Stimulated activated naive CD4-positive, alpha-beta T cell (primary cell): ENCODE results near the gene MPHOSPH9.
A peak's percentile ranks its signal among the peaks of the same experiment; 100 is the strongest.

Experiments used
- DNase-seq, 6 experiments: peaks; one replicate each; lab custom pipeline; 2025; lab: John Stamatoyannopoulos, UW

Gene MPHOSPH9

DNA sequence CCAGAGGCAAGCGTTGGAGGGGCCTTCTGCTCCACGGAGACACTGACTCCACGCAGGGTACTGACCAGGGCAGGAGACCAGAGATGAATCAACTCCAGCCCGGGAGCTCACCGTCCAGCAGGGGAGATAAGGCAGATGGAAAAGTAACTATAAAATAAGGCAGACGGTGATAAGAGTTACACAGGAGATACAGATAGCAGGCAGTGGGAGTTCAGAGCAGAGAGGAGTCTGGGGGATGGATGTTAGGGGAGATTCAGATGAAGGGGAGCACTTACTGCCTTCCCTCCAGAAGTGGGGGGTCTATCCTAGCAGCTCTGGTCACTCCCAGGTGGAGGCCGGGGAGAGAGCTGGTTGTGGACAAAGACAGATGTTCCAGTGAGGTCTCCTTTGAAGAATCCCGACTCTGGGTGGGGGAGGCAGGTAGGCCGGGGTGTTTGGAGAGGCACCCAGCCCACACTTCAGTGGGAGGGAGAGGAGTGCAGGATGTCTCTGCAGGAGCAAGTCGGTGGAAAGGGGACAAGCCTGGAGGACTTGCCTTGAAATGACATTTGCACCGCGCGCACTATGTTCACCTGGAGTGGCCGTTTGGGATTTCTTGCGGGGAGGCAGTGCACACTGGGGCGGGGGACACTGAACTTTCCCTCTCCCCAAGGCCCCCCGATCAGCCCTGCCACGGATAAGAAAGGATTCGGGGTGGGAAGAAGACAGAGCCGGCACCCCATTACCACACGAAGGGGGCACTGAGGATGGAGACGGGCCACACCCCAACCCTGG, 83.3 kb downstream of the MPHOSPH9 start:
- no peak for DNase-seq

DNA sequence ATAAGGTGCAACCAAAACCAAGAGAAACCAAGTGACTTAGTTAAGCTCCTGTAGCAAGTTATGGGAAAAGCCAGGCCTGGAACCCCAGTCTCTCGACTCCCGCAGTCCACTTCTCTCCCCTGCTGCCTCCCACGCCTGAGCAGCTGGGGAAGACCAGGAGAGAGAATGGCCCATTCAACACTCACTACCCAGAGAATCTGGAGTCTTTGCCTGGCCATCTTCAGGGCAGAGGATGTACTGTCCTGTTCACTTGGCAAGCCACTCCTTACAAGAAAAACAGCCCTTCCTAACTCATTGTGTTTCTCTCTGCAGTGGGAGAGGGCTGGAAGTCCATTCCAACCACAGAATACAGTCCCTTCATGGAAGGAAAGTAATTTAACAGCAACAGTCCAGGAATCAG, 83.9 kb downstream of the MPHOSPH9 start:
- DNase-seq = no peak

DNA sequence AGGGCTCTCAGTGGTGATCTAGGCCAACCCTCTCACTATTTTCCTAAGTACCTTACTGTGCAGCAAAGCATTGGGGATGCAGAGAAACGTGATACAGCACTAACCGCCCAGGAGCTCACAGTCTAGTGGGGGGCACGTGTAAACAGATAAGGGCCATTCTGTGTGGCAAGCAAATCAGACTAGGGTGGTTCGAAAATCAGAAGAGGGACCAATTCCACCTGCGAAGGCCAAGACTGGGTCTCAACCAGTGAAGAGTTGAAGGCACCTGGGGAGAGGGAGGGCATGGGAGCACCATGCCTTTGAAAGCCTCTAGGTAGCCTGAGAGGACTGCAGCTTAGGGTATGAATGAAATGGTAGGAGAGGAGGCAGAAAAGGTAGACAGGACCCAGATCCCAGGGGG, 84.3 kb downstream of the MPHOSPH9 start:
- no peak for DNase-seq

DNA sequence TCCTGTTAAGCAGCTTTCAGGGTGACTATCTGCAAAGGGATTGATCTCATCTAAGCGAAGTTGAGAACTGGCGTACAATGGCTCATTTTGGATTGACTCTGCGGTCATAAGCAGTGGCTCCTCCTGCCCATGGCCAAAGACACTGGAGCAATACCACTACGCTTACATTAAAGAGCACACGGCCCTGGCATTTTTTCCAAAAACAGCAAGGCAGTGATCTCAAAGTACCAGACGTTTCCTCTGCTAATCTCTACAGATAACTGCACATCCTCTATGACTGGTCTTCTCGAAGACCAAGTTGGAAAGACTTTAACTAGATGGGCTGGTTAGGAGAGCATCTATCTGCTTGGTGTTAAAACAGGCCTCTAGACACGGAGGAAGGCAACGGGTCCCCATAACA, 84.7 kb downstream of the MPHOSPH9 start:
- no peak for DNase-seq

DNA sequence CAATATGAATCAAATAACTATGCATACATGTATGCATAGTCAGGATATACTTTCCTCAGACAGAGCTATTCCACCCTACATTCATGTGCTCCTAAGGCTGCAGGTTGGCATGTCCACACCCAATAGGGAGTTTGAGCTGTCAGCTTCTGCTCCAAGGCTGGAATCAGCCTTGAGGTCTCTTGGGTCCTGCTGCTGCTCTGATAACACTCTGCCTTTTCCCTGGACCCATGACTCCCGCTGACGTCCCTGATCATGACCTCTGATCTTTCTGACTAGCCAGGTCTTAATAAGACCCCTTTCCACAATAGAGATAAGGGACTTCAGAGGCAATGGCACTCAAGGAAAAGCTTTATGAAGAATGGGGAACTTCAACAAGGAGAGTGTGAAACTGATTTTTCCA, 87.7 kb downstream of the MPHOSPH9 start:
- DNase-seq = no peak

DNA sequence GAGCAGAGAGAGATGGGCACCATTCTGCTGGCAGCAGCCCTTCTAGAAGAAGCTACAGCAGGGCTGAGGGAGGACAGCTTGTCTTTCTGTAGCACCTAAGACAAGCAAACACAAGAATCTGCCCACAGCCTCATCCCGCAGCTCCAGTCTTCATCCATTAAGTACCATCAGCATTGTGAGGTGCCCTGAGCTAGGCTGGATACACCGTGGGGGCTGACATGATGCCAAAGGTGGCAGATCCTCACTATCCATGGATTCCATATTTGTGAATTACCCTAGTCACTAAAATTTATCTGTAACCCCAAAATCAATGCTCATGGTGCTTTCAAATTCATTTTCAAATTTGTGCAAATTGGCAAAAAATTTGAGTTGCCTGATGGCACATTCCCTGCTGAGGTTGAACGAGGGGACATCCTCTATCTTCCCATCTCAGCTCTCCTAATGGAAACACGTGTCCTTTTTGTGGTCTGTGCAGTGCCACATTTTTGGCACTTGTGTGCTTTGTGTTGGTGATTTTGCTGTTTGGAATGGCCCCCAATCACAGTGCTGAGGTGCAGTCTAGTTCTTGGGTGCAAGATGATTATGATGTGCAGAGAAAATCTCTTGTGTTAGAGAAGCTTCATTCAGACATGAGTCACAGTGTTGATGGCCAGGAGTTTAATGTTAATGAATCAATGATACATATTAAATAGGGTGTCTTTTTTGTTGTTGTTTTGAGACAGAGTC, 89.0 kb downstream of the MPHOSPH9 start:
- DNase-seq = no peak

DNA sequence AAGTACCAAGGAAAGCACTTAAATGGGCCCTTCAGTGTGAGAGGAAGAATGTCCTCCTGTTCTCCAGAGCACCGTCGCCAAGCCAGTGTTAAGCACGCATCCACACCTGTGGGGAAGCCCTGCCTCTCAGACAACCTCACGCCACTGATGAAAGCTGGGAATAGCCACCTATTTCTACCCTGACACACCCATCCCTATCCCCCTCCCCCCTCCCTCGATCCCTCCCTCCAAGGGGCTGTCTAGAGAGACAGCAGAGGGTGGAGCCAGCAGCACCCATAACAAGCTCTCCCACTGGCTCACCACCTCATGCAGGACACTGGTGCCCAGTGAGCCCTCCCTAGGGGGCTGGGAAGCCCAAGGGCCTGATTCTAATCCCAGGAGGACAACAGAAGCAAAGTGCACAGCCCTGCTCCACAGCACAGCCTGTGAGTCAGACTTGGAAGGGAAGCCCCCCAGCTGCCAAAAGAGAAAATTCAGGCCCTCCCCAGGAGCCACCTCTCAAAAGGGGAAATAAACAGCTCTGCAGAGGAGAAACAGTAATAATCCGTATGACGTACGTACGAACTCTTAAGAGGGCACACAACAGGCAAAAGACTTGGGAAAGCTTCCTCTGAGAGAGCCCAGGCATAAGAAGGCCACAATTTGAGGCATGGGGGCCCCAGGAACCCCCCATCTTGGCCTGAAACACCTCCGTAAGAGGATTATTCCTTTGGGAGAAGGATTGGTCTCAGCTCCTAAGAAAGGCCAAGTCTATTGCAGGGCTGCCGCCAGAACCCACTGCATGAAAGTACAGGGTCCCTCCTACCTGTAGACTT, 89.8 kb downstream of the MPHOSPH9 start:
- no peak for DNase-seq

DNA sequence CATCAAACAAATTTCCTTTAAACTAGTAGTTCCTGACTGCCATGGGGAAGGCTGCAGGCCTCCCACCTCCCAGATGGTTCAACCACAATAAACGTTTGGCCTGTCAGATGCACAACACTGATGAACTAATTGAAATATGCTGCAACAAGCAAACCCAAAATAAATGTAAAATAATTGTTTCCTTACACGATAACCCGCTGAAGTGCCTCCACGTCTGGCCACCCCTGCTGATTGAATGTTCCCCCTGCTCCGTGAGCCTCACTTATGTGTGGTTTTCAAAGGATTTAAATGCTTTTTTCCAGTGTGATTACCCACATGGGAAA, 90.5 kb downstream of the MPHOSPH9 start:
- DNase-seq = no peak

DNA sequence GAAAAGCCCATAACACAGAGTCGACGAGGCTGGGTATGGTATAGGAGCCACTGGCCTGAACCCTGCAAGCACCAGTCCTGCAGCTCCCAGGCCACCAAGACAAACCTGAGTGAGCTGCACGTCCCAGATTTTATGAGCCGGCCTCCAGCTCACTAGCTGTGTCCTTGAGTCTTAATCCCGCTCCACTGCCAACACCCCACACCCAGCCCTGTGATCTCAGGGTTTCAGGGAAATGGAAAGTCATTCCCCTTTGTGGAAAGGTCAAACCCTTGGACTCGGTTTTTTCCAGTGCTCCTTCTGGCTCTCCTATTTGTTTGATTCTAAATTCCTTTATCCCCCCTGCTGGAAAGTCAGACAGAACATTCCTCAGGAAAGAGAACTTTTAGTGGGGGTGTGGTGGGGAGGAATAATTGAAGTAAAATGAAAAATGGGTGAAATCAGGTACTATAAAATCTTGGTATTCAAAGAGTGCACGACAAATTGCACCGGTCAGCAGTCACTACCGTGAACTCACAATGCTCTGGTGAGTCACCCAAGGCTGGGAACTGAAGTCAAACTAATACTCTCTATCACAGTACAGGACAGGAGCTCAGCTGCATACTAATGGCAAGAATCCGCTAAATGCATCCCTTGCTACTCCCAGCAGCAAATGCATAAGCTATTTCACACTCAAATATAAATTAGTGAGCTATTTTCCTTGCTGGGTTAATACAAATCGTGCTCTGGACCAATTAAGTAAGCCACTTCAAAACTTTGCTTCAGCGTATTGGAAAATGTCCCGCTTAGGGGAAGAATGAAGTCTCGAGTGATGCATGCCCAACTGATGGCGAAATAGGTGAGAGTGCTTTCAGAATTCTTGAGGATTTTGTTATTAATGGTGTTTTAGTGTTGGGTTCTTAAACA, 91.1 kb downstream of the MPHOSPH9 start:
- no peak for DNase-seq

DNA sequence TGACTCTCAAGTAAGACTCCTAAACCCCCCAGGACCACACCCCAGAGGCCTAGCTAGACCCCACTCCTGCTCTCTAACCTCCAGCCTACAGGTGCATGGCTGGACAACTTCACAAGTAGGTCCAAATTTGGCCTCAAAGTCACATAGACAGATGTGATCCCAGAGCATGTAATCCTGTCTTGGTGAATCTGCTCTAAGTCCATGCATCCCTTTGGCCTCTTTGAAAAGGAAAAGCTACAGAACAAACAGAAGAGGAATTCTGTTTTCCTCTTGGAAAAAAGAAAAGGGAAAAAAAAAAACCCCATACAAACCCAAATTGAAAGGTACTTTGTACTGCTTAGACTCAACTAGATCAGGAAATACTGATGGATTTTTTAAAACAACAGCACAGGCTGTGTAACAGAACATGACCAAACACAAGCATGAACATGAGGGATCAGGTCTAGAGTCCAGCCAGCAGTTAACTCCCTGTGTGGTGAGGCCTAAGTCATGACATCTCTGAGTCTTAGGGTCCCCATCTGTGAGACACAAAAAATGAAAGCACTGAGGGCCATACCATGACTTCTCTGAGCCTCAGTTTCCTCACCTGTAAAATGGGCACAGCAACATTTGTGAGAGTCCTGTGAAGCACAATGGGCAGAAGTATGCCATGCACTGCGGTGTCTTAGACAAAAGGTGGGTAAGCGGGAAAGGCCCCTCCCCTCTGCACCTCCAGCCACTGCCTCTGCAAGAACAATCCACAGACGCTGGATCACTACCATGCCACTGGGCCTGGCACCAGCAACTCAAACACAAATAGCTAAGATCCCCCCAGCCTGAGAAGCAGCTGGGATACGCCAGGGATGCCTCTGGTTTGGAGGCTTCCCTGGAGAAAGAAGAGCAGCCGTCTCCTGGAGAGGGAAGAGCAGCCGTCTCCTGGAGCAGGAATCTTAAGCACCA, 92.0 kb downstream of the MPHOSPH9 start:
- no peak for DNase-seq

DNA sequence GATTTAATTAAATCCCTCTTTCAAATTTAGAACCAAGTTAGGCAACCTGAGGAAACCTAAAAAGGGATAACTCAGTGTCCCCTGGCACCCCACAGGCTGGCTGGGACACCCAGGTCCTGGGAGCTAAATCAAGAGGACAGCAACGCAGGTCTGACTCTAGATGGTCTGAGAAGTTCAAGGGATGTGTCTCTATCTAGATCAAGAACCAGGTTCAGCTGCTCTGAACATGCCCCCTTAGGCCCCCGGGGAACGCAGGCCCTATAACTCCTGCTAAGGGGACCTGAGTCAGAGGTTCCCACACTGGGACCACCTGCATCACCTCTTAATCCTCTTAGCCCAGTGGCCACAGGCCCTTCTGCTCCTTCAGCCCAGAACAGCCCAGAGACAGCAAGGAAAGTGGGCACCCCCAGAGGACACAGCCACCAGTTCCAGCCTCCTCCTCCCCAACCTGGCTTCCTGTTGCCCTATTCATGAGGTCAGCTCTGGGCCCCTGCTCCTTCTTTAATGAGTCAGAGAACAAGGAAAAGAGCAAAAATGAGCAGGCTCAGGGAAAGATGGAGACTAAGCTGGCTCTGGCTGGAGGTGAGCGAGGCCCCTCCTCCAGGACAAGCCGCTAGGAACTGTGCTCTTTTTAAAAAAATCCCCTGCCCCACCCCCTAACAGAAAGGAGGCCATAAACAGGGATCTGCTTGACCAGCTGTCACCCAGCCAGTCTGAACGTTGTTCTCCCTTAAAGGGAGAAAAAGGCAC, 92.8 kb downstream of the MPHOSPH9 start:
- no peak for DNase-seq

DNA sequence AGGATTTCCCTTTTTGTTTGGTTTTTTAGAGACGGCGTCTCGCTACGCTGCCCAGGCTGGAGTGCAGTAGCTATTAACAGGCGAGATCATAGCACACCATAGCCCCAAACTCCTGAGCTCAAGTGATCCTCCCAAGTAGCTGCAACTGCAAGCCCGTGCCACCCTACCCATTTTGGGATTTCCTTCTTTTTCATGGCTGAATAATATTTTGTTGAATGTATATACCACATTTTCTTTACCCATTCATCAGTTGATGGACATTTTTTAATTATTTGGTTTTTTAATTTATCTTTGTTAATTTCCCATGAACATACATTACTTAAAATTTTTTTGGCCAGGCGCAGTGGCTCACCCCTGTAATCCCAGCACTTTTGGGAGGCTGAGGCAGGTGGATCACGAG, 97.3 kb downstream of the MPHOSPH9 start:
- DNase-seq = no peak

DNA sequence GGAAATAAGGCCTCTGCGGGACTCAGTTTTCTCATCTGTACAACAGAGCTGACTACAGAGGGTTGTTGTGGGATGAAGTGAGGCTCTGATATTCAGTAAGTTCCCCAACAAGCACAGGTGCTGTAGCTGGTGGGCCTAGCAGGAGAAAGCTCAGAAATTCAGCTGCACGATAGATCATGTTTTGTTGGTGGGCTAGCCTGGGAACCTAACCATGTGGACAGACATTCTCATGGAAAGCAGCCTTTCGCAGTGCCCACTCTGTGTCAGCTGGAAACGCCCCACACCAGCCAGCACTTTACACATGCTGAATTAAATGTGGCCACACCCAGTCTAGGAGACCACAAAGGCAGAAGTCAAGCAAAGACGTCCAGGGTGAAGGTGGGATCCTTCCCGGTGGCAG, 98.1 kb downstream of the MPHOSPH9 start:
- no peak for DNase-seq

DNA sequence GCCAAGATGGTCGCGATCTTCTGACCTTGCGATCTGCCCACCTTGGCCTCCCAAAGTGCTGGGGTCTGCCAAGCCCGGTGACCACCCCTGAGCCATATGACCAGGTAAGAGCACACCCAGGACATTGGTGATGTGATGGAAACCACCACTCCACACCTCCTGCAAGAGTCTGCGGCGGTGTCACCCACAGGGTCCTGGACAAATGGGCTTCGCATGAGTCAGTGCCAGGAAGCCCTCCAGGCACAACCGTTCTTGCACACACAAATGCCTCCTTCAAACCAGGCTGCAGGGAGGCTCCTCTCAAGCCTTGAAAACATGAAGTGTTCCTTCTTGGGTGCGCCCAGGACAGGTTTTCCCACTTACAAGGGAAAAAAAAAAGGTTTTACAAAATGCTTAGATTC, 98.7 kb downstream of the MPHOSPH9 start:
- no peak for DNase-seq

DNA sequence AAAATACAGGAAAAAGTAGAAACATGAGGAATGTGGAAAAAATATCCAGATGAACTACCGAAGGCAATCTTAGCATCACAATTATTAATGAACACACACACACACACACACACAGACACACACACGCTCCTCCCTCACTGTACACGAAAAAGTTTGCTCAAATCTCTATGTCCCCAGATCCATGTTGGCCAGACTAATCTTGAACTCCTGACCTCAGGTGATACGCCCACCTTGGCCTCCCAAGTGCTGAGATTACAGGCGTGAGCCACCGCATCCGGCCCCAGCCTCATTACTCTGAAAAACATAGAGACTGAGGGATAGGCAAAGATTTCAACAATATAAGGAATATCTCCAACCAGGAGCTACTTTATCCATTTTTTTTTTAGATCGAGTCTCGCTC, 99.2 kb downstream of the MPHOSPH9 start:
- no peak for DNase-seq

DNA sequence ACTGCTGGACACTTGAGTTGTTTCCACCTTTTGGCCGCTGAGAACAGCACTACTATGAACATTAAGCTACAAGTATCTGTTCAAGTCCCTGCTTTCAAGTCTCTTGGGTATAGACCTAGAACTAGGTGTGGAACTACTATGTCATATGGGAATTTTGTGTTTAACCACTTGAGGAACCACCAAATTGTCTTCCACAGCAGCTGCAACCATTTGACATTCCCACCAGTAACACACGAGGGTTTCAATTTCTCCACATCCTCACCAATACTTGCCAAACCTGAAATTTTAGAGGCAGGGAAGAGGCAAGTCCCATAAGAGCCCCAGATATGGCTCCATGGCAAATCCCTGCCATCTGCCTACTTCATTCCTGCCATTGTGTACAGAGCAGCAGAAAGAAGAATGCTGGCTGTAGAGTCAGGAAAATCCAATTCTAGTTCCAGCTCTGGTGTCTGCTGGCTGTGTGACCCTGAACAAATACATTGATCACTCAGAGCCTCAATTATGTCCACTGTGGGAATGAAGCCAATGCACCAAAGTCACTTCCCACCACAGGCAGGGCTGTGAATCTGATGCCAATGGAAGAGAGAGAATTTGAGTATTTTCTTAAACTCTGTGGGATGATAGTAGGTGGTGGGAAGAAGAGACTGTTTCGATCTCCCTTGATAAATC, 99.9 kb downstream of the MPHOSPH9 start:
- no peak for DNase-seq

DNA sequence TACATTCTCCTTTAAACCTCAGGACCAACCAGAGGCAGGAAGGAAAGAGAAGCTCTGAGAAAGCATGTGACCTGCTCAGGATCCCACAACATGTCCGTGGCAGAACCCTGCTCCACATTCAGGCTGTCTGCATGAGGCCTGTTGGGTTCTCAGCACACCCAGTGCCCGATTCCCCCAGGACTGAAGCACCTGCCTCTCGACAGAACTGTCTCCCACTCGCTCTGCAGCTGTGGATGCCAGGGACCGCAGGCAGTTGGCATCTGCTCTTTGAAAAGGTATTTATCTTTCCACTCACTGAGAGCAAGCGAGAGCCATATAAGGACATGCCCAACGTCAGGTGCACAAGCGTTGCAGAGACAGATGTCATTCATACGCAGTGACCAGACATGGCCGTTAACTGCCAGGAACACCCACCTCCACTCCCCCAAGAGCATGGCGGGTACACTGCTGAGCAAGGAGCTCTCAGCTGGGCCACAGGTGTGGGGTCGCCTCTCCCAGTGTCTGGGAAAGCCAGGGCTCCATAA, 101.0 kb downstream of the MPHOSPH9 start:
- DNase-seq = peak; percentile 41 to 72 (median 63)

DNA sequence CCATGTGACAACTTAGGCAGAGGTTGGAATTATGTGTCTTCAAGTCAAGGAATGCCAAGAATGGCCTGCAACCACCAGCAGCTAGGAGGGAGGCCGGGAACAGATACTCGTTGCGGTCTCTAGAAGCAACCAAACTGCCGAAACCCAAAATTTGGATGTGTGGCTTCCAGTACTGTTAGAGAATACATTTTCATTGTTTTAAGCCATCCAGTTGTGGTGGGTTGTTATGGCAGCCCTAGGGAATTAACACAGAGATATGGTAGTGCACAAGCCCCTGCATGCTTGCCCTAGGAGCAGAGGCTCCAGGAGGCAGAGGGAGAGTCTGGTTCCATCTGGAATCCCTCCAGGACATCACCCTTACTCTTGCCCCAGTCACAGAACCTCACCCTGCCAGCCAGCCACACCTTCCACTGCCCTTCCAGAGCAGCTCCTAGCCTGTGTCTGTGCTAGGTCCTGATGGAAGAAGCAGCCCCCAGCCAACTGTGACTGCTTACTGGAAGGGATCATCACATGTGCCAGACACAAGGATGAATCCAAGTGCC, 101.6 kb downstream of the MPHOSPH9 start:
- no peak for DNase-seq

DNA sequence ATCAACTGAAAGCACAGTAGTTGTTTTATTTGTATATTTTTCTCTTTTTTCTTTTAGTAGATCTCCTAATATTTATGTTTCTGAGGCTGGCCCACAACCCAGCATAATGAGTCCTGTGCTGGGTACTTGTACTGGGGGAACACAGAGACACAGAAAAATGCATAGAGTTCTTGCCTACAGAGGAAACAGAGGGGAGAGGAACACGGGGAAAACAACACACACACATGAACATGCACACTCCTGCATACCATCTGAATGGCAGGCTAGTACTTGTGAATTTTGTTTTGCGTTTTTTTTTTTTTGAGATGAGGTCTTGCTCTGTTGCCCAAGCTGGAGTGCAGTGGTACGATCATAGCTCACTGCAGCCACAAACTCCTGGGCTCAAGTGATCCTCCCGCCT, 103.3 kb downstream of the MPHOSPH9 start:
- DNase-seq = no peak
